Loucy (cell line): Measurements from ENCODE around the gene CBX7.

ENCODE experiments used
- H2AFZ ChIP-seq: fragments of 200-600 bp; sonication (generic); 2 replicates; pipeline ENCODE4 v1.6.0; 2016; ENCODE audit warnings: antibody characterized with exemption, mild to moderate bottlenecking, low read length, moderate library complexity
- H3F3A ChIP-seq: fragments of 200-600 bp; 2 replicates; pipeline ENCODE4 v1.6.0; 2016; ENCODE audit warnings: antibody characterized with exemption, low read depth, mild to moderate bottlenecking
- H3K27me3 ChIP-seq: fragments of 200-600 bp; sonication (generic); 2 replicates; pipeline ENCODE4 v1.6.1; 2014; ENCODE audit warnings: low read length, mild to moderate bottlenecking; ENCODE audit not compliant: insufficient read depth, poor library complexity, severe bottlenecking
- H3K36me3 ChIP-seq: fragments of 200-600 bp; sonication (generic); 2 replicates; pipeline ENCODE4 v1.6.1; 2016; ENCODE audit warnings: low read length; ENCODE audit not compliant: insufficient read depth
- H3K4me1 ChIP-seq: fragments of 200-600 bp; sonication (generic); 2 replicates; pipeline ENCODE4 v1.5.1; 2014; ENCODE audit warnings: low read length, mild to moderate bottlenecking; ENCODE audit not compliant: insufficient read depth, poor library complexity, severe bottlenecking
- H3K4me2 ChIP-seq: fragments of 200-600 bp; sonication (generic); 2 replicates; pipeline ENCODE4 v1.6.0; 2014; ENCODE audit warnings: antibody characterized with exemption, low read length, low read depth, mild to moderate bottlenecking; ENCODE audit not compliant: poor library complexity, severe bottlenecking
- H3K4me3 ChIP-seq: fragments of 200-600 bp; sonication (generic); 2 replicates; pipeline ENCODE4 v1.5.1; 2014; ENCODE audit warnings: low read length, mild to moderate bottlenecking, mixed read lengths; ENCODE audit not compliant: poor library complexity, severe bottlenecking
- H3K79me2 ChIP-seq: fragments of 200-600 bp; sonication (generic); 2 replicates; pipeline ENCODE4 v1.6.1; 2014; ENCODE audit warnings: low read length; ENCODE audit not compliant: insufficient read depth
- H3K9ac ChIP-seq: fragments of 200-600 bp; sonication (generic); 2 replicates; pipeline ENCODE4 v1.6.0; 2014; ENCODE audit warnings: mild to moderate bottlenecking, low read depth, low read length, moderate library complexity; ENCODE audit not compliant: poor library complexity, severe bottlenecking
- H3K9me2 ChIP-seq: fragments of 200-600 bp; sonication (generic); replicated peaks from 2 replicates; pipeline ENCODE4 v1.6.1; 2016; ENCODE audit warnings: low read depth, low read length, mixed read lengths
- H3K9me3 ChIP-seq: fragments of 200-600 bp; sonication (generic); 2 replicates; pipeline ENCODE4 v1.6.1; 2014; ENCODE audit warnings: mild to moderate bottlenecking, antibody characterized with exemption, low read length, low read depth; ENCODE audit not compliant: insufficient read depth
- H4K20me1 ChIP-seq: fragments of 200-600 bp; sonication (generic); 2 replicates; pipeline ENCODE4 v1.6.0; 2014; ENCODE audit warnings: antibody characterized with exemption, low read length, mild to moderate bottlenecking; ENCODE audit not compliant: insufficient read depth, poor library complexity, severe bottlenecking
- EZH2phosphoT487 ChIP-seq: fragments of 200-600 bp; IDR thresholded peaks from 2 replicates; pipeline ENCODE4 v1.6.1; 2018; ENCODE audit warnings: antibody characterized with exemption, mild to moderate bottlenecking, moderate library complexity, borderline replicate concordance
- TF ChIP-seq, protein P1 (sequence below): fragments of 200-600 bp; sonication (generic); conservative IDR thresholded peaks from 2 replicates; pipeline ENCODE4 v1.5.1; 2014; ENCODE audit warnings: mild to moderate bottlenecking, antibody characterized with exemption, low read length

CBX7 gene

DNA sequence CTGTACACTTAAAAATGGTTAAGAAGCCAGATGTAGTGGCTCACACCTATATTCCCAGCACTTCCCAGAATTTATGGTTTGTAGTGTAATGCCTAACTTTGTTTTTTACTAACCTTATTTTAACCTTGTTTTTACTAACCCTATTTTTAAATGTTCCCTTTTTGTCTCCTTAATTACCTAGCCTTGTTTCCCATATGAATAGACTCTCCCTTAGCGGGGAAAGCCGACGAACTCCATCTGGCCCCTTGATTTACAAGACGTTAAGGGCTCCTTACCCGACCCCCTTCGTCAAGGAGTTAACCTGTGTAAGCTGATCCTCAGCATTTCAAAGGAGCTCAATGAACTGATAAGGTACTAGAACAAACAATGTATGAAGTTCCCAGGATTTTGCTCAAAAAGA is 38.4 kb downstream of the CBX7 start:
- H3K27me3 ChIP-seq: no peaks in the 10 kb centered on the region
- TF ChIP-seq, protein P1, sequence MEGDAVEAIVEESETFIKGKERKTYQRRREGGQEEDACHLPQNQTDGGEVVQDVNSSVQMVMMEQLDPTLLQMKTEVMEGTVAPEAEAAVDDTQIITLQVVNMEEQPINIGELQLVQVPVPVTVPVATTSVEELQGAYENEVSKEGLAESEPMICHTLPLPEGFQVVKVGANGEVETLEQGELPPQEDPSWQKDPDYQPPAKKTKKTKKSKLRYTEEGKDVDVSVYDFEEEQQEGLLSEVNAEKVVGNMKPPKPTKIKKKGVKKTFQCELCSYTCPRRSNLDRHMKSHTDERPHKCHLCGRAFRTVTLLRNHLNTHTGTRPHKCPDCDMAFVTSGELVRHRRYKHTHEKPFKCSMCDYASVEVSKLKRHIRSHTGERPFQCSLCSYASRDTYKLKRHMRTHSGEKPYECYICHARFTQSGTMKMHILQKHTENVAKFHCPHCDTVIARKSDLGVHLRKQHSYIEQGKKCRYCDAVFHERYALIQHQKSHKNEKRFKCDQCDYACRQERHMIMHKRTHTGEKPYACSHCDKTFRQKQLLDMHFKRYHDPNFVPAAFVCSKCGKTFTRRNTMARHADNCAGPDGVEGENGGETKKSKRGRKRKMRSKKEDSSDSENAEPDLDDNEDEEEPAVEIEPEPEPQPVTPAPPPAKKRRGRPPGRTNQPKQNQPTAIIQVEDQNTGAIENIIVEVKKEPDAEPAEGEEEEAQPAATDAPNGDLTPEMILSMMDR: no peak
- no peak for TF ChIP-seq EZH2phosphoT487
- no peaks in the 10 kb centered on the region for H3F3A ChIP-seq
- no peak overlapping the region for H3K9ac ChIP-seq
- peaks cover 19% of the 10 kb centered on the region for H3K4me1 ChIP-seq
- no peaks in the 10 kb centered on the region for H3K9me3 ChIP-seq
- no peak overlapping the region for H2AFZ ChIP-seq
- H3K9me2 ChIP-seq: no peaks in the 10 kb centered on the region
- H3K4me2 ChIP-seq: no peak overlapping the region
- no peaks in the 10 kb centered on the region for H3K79me2 ChIP-seq
- H3K4me3 ChIP-seq: no peak overlapping the region
- no peaks in the 10 kb centered on the region for H3K36me3 ChIP-seq
- no peaks in the 10 kb centered on the region for H4K20me1 ChIP-seq

DNA sequence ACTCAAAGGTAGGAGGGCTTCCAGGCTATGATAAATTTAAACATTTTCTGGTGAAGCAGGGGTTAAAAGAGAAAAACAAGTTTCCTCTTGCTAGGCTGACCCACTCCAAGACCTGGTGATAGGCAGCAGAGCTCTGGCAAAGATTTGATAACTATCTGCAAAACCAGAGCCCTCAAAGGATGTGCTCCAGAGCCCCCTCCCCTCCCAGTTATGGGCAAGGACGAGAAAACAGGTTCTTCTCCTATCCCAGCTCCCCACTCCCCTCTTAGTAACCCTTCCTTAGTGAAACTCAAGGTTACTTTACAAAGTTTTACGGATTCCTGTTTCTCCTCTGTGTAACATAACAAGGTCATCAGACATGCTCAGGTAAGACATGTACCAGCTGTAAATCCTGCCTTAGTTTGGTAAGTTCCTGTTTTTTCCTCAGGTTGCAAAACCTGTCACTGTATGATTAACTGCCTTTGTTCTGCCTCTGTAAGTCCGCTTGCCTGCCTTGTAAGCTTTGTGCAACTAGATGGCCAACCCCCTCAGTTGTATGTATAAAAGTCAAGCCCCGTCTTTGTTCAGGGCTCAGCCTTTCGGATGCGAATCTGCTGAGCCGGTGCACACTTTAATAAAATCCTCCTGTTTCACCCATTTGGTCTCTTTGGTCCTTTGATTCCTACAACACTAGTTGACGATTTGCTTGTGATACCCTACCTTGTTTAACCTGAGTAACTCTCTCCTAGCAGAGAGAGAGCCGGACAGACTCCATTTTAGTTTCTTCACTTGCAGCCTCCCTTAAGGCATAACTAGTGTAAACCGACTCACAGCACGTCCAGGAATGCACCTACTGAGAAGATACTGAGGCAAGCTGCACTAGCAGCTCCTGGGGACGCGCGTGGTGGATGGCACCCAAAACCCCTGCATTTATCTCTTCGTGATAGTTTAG is 41.6 kb downstream of the CBX7 start:
- Histone ChIP-seq H3K36me3 (no peaks in the 10 kb centered on the region), H3K4me2 (no peak overlapping the region), H3K27me3 (no peaks in the 10 kb centered on the region), H3K4me1 (peaks cover 9% of the 10 kb centered on the region), H2AFZ (peak overlapping the region; percentile 58; the same call in 1 of the 2 replicates), H3K9ac (peak overlapping the region; percentile 7), H3K79me2 (no peaks in the 10 kb centered on the region), H3K9me2 (no peaks in the 10 kb centered on the region), H3F3A (no peaks in the 10 kb centered on the region), H3K9me3 (no peaks in the 10 kb centered on the region), H4K20me1 (no peaks in the 10 kb centered on the region), H3K4me3 (no peak overlapping the region)
- no peak for TF ChIP-seq EZH2phosphoT487
- TF ChIP-seq, protein P1: no peak

DNA sequence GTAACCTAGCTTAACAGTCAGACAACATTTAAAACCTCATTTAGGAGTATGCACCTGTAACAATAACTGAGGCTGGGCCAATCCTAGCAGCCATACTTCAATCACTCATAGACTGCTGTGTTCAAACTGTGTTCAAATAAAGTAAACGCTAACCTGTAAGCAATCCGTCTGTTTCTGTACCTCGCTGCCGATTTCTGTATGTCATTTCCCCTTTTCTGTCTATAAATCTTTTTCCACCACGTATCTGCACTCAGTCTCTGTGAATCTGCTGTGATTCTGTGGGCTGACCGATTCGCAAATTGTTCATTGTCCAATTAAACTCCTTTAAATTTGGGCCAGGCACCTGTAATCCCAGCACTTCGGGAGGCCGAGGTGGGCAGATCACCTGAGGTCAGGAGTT is 43.1 kb downstream of the CBX7 start:
- no peak overlapping the region for H2AFZ ChIP-seq
- no peaks in the 10 kb centered on the region for H3K36me3 ChIP-seq
- H3K9ac ChIP-seq: no peak overlapping the region

More for the DNA sequence above, 43.1 kb downstream of the CBX7 start:
- H3K9me3 ChIP-seq: no peaks in the 10 kb centered on the region
- H3K9me2 ChIP-seq: no peaks in the 10 kb centered on the region
- H3K79me2 ChIP-seq: no peaks in the 10 kb centered on the region
- H3K4me2 ChIP-seq: no peak overlapping the region
- H3F3A ChIP-seq: no peaks in the 10 kb centered on the region
- TF ChIP-seq, protein P1: no peak
- TF ChIP-seq EZH2phosphoT487: no peak
- H4K20me1 ChIP-seq: no peaks in the 10 kb centered on the region
- no peak overlapping the region for H3K4me3 ChIP-seq
- peaks cover 9% of the 10 kb centered on the region for H3K4me1 ChIP-seq
- H3K27me3 ChIP-seq: no peaks in the 10 kb centered on the region
